ENCODE results near the gene C17orf50.

- TF ChIP-seq POLR2A (IDR thresholded peaks at IDR 0.05) = no peak
- no peak for TF ChIP-seq CTCF (IDR thresholded peaks at IDR 0.05)
Measured at GRCh38 chr17:35797370-35797769, 36.7 kb downstream of the C17orf50 start.
